Stimulated activated CD8-positive, alpha-beta memory T cell treated with anti-CD3 and anti-CD28 coated beads, Interleukin-7, amount 100 ng/mL, for 48 hours (primary cell): Measurements from ENCODE around the gene RIPOR3.
"Not testable (repeated sequence)": the region's sequence is repeated elsewhere in the genome, so short reads cannot be mapped to it uniquely, and the experiment has no call there.

Source experiments
- DNase-seq, 2 donors: peaks; one replicate each; pipeline ENCODE4 v3.0.0-alpha.2; 2020; ENCODE audit warnings: low read depth in 1 of 2; ENCODE audit errors: extremely low read depth in 1 of 2

The RIPOR3 gene

GRCh38 chr20:50560867-50561266 is 130.5 kb downstream of the RIPOR3 start:
- no peak for DNase-seq

- DNase-seq: no peak
Measured at GRCh38 chr20:50559856-50560638, 131.3 kb downstream of the RIPOR3 start.

- no peak for DNase-seq
Measured at GRCh38 chr20:50559149-50559548, 132.2 kb downstream of the RIPOR3 start.

- no peak for DNase-seq
Measured at GRCh38 chr20:50558483-50558925, 132.8 kb downstream of the RIPOR3 start.

- no peak for DNase-seq
Measured at GRCh38 chr20:50557549-50558134, 133.7 kb downstream of the RIPOR3 start.

GRCh38 chr20:50555662-50556061 is 135.7 kb downstream of the RIPOR3 start:
- DNase-seq: no peak

GRCh38 chr20:50554694-50555579 is 136.4 kb downstream of the RIPOR3 start:
- DNase-seq: no peak

GRCh38 chr20:50552979-50553378 is 138.4 kb downstream of the RIPOR3 start:
- no peak for DNase-seq

- DNase-seq: no peak
Measured at GRCh38 chr20:50551288-50551687, 140.1 kb downstream of the RIPOR3 start.

GRCh38 chr20:50550531-50550930 is 140.8 kb downstream of the RIPOR3 start:
- DNase-seq: no peak

- no peak for DNase-seq
Measured at GRCh38 chr20:50548396-50548795, 142.9 kb downstream of the RIPOR3 start.

GRCh38 chr20:50547964-50548363 is 143.4 kb downstream of the RIPOR3 start:
- no peak for DNase-seq

GRCh38 chr20:50546729-50547314 is 144.5 kb downstream of the RIPOR3 start:
- DNase-seq: no peak

GRCh38 chr20:50545126-50545525 is 146.2 kb downstream of the RIPOR3 start:
- no peak for DNase-seq

- no peak for DNase-seq
Measured at GRCh38 chr20:50543326-50543725, 148.0 kb downstream of the RIPOR3 start.

GRCh38 chr20:50541606-50542041 is 149.7 kb downstream of the RIPOR3 start:
- no peak for DNase-seq

- no peak for DNase-seq
Measured at GRCh38 chr20:50540620-50541605, 150.4 kb downstream of the RIPOR3 start.

- not testable (repeated sequence) for DNase-seq
Measured at GRCh38 chr20:50539798-50540197, 151.5 kb downstream of the RIPOR3 start.

GRCh38 chr20:50538276-50538675 is 153.1 kb downstream of the RIPOR3 start:
- DNase-seq: no peak
